RWPE1 (cell line): ENCODE measurements around the gene CCSER2.

Source experiments
- CTCF ChIA-PET: fragments of 350-600 bp; sonication (Branson Sonifier 250); formaldehyde crosslinking; extraction: SDS; loops from one replicate; lab custom pipeline; 2021; lab: Yijun Ruan, JAX
- POLR2A ChIA-PET: fragments of 400-600 bp; formaldehyde crosslinking; extraction: SDS; loops from one replicate; lab custom pipeline; 2020; ENCODE audit warnings: antibody characterized with exemption; ENCODE audit not compliant: low non-redundant PET; lab: Yijun Ruan, JAX
- DNase-seq: peaks from one replicate; pipeline ENCODE4 v3.0.0; 2012; ENCODE audit warnings: low spot score
- H3K27ac ChIP-seq: fragments of 450-650 bp; 2 replicates; pipeline ENCODE4 v1.5.1; 2017
- TF ChIP-seq, protein P1 (sequence below): fragments of 450-650 bp; conservative IDR thresholded peaks from 2 replicates; pipeline ENCODE4 v1.5.1; 2017; ENCODE audit warnings: low read depth, mild to moderate bottlenecking

The CCSER2 gene

DNA sequence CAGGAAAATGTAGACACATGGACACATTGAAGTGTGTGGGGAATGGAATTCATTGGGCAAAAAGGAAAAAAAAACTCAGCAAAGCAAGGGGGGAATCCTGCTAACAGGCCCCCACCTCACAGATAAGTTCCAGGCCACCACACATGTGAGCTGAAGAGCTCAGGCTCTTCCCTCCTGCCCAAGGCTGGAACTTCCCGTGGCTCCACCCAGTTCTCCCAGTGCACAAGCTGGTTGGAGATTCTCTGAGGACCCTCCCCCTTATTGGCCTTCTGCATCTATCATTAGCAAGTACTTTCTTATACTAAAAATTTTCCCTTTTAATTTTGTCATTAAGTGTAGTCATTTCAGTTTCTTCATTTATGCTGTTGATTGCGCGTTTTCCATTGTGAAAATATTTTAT is 190.8 kb downstream of the CCSER2 start:
- no peak overlapping the region for H3K27ac ChIP-seq
- ChIA-PET POLR2A (no interaction called here), CTCF (interaction anchor here (0.6 kb wide), 2 partner anchors 13 to 480 kb away, joined by 3 to 4 read pairs; no protein-coding TSS in a partner anchor)
- DNase-seq: no peak
- TF ChIP-seq, protein P1, sequence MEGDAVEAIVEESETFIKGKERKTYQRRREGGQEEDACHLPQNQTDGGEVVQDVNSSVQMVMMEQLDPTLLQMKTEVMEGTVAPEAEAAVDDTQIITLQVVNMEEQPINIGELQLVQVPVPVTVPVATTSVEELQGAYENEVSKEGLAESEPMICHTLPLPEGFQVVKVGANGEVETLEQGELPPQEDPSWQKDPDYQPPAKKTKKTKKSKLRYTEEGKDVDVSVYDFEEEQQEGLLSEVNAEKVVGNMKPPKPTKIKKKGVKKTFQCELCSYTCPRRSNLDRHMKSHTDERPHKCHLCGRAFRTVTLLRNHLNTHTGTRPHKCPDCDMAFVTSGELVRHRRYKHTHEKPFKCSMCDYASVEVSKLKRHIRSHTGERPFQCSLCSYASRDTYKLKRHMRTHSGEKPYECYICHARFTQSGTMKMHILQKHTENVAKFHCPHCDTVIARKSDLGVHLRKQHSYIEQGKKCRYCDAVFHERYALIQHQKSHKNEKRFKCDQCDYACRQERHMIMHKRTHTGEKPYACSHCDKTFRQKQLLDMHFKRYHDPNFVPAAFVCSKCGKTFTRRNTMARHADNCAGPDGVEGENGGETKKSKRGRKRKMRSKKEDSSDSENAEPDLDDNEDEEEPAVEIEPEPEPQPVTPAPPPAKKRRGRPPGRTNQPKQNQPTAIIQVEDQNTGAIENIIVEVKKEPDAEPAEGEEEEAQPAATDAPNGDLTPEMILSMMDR: no peak

DNA sequence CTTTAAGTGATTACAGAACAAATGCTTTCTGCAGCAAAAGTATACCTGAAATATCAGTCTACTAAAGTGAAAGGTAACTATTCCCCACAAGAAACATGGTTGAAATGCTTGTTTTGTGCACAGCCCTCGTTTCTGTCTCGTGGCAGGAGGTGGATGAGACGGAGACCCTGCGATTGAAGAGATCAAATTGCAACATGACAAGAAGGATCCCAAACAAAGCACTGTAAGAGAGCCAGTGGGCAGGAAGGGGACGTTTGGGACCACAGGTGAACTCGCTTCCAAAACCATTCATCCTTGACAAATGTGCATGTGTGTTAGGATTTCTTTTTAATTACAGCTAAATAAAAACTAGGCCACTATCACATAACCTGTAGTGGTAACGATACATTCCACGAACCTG is 192.6 kb downstream of the CCSER2 start:
- ChIA-PET POLR2A (no interaction called here), CTCF (no interaction called here)
- DNase-seq: no peak
- H3K27ac ChIP-seq: no peak overlapping the region
- TF ChIP-seq, protein P1: no peak

DNA sequence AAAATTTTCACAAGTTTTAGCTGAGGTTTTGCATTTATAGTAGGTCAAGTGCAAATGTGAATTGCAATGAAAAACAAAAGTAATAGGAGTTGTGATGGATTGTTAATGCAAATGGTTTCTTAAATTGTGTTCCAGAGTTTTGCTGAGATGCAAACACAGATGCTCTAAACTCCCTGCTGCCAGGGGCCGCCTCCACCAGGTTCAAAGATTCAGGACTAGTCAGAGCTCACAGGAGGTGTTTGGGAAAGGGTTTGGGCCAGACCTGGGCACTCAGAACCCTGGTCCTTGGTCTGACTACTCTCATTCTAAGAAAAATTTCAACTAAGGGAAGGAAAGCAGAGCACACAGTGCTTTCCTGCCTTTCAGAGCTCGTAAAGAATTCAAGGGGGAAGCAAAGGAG is 193.1 kb downstream of the CCSER2 start:
- no peak for DNase-seq
- ChIA-PET CTCF (no interaction called here), POLR2A (no interaction called here)
- TF ChIP-seq, protein P1: no peak
- no peak overlapping the region for H3K27ac ChIP-seq

- POLR2A ChIA-PET: no interaction called here
- H3K27ac ChIP-seq: no peak overlapping the region
- CTCF ChIA-PET: interaction anchor here (0.6 to 1.8 kb wide), 2 partner anchors 93 to 400 kb away, joined by 7 to 8 read pairs; no protein-coding TSS in a partner anchor
- DNase-seq: no peak
- TF ChIP-seq, protein P1: no peak
Measured at GRCh38 chr10:84522612-84523462, 194.4 kb downstream of the CCSER2 start.

- TF ChIP-seq, protein P1: no peak
- POLR2A ChIA-PET: no interaction called here
- no peak for DNase-seq
- no peak overlapping the region for H3K27ac ChIP-seq
- CTCF ChIA-PET: interaction anchor here (1.8 kb wide), 1 partner anchor 93 kb away, joined by 7 read pairs; no protein-coding TSS in a partner anchor
Measured at GRCh38 chr10:84523526-84523925, 195.1 kb downstream of the CCSER2 start.

GRCh38 chr10:84524435-84524834 is 196.0 kb downstream of the CCSER2 start:
- CTCF ChIA-PET: interaction anchor here (0.7 to 1.8 kb wide), 3 partner anchors 14 to 114 kb away, joined by 4 to 7 read pairs (median 4); no protein-coding TSS in a partner anchor
- POLR2A ChIA-PET: no interaction called here
- no peak overlapping the region for H3K27ac ChIP-seq
- DNase-seq: no peak
- TF ChIP-seq, protein P1: no peak
